ENCODE results near the gene MAST3.

DNA sequence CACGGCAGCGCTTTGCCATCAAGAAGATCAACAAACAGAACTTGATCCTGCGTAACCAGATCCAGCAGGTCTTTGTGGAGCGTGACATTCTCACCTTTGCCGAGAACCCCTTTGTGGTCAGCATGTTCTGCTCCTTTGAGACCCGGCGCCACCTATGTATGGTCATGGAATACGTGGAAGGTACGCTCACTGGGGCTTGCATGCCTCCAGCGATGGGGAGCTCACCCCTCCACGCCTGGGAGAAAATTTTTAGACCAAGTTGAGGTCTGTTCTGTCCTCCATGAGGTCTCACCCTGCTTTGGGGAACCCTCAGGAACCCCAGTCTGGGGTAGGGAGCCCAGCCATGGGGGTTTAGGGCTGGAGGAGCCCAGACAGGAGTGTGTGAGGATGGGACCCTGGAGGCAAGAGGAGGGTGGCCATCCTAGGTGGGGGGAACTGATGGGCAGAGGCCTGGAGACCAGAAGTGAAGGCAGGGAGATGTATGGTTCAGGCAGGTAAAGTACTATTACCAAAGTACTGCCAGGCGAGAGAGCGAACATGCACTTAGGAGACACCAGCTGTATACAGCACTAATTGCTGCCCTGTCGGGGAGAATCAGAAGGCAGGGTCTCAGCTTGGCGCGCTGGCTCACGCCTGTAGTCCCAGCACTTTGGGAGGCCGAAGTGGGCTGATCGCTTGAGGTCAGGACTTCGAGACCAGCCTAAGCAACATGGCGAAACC is 33.1 kb downstream of the MAST3 start:
- TF ChIP-seq ZNF274 (IDR thresholded peaks at IDR 0.05; ENCODE audit: low read depth, low read length) (no peak), SUZ12 (IDR thresholded peaks at IDR 0.05; ENCODE audit: extremely low read depth, insufficient read depth, insufficient read length) (no peak)
